Sigmoid colon (tissue), 3 donors: ENCODE measurements around the gene CHD5.

Experiments
- CTCF ChIP-seq, 4 experiments: fragments of 450-650 bp in 3 of 4; fragments of 200-600 bp in 1 of 4; IDR thresholded peaks; one replicate each; pipeline ENCODE4 v1.5.1; 2016 to 2019; ENCODE audit warnings: antibody characterized with exemption in 4 of 4, mild to moderate bottlenecking in 3 of 4, moderate library complexity in 2 of 4
- POLR2A ChIP-seq, 2 donors: fragments of 450-650 bp; IDR thresholded peaks; one replicate each; pipeline ENCODE4 v1.6.1; 2016; ENCODE audit warnings: antibody characterized with exemption in 2 of 2, mild to moderate bottlenecking in 2 of 2, moderate library complexity in 2 of 2

- TF ChIP-seq CTCF (IDR thresholded peaks at IDR 0.05) (no peak), POLR2A (IDR thresholded peaks at IDR 0.05) (no peak)
These were observed 26.4 kb upstream of the CHD5 start for GRCh38 chr1:6206520-6206855.
